Measurements from ENCODE around the gene SEPTIN2.

Gene SEPTIN2

GRCh38 chr2:241324775-241325174 lies 9.1 kb downstream of the SEPTIN2 start:
- no peaks in the 10 kb centered on the region for H3K27me3 ChIP-seq (ENCODE audit: insufficient read depth, low read depth, severe bottlenecking)
- no peak overlapping the region for H3K4me3 ChIP-seq (ENCODE audit: low read depth, low read length)
- H3K9me3 ChIP-seq (ENCODE audit: severe bottlenecking), result no peaks in the 10 kb centered on the region
- no peak for TF ChIP-seq CTCF (IDR thresholded peaks at IDR 0.05; ENCODE audit: low read depth, low read length)
- no peak for DNase-seq
- peaks cover 46% of the 10 kb centered on the region for H3K36me3 ChIP-seq
- no peak overlapping the region for H3K27ac ChIP-seq

GRCh38 chr2:241325257-241325656 lies 9.5 kb downstream of the SEPTIN2 start:
- Histone ChIP-seq H3K9me3 (ENCODE audit: severe bottlenecking) (no peaks in the 10 kb centered on the region), H3K27ac (no peak overlapping the region), H3K27me3 (ENCODE audit: insufficient read depth, low read depth, severe bottlenecking) (no peaks in the 10 kb centered on the region), H3K4me3 (ENCODE audit: low read depth, low read length) (no peak overlapping the region), H3K36me3 (peaks cover 44% of the 10 kb centered on the region)
- no peak for DNase-seq
- TF ChIP-seq CTCF (IDR thresholded peaks at IDR 0.05; ENCODE audit: low read depth, low read length), result no peak

GRCh38 chr2:241329669-241330615 lies 14.2 kb downstream of the SEPTIN2 start:
- H3K27me3 ChIP-seq (ENCODE audit: insufficient read depth, low read depth, severe bottlenecking), result no peaks in the 10 kb centered on the region
- no peak for DNase-seq
- H3K36me3 ChIP-seq, result peaks cover 42% of the 10 kb centered on the region
- no peak overlapping the region for H3K4me3 ChIP-seq (ENCODE audit: low read depth, low read length)
- no peak overlapping the region for H3K27ac ChIP-seq
- no peaks in the 10 kb centered on the region for H3K9me3 ChIP-seq (ENCODE audit: severe bottlenecking)
- no peak for TF ChIP-seq CTCF (IDR thresholded peaks at IDR 0.05; ENCODE audit: low read depth, low read length)

GRCh38 chr2:241330616-241330981 lies 14.9 kb downstream of the SEPTIN2 start:
- peaks cover 42% of the 10 kb centered on the region for H3K36me3 ChIP-seq
- H3K9me3 ChIP-seq (ENCODE audit: severe bottlenecking), result no peaks in the 10 kb centered on the region
- H3K27me3 ChIP-seq (ENCODE audit: insufficient read depth, low read depth, severe bottlenecking), result no peaks in the 10 kb centered on the region
- no peak overlapping the region for H3K4me3 ChIP-seq (ENCODE audit: low read depth, low read length)
- no peak for DNase-seq
- H3K27ac ChIP-seq, result no peak overlapping the region
- no peak for TF ChIP-seq CTCF (IDR thresholded peaks at IDR 0.05; ENCODE audit: low read depth, low read length)

- Histone ChIP-seq H3K9me3 (ENCODE audit: severe bottlenecking) (no peaks in the 10 kb centered on the region), H3K27ac (no peak overlapping the region), H3K27me3 (ENCODE audit: insufficient read depth, low read depth, severe bottlenecking) (no peaks in the 10 kb centered on the region), H3K36me3 (peaks cover 48% of the 10 kb centered on the region), H3K4me3 (ENCODE audit: low read depth, low read length) (no peak overlapping the region)
- no peak for TF ChIP-seq CTCF (IDR thresholded peaks at IDR 0.05; ENCODE audit: low read depth, low read length)
- DNase-seq, result no peak
These were observed 19.1 kb downstream of the SEPTIN2 start for GRCh38 chr2:241334813-241335212.
